GM18909 (cell line): Measurements from ENCODE around the gene NOL12.
"Not testable (repeated sequence)": the region's sequence is repeated elsewhere in the genome, so short reads cannot be mapped to it uniquely, and the experiment has no call there.

Experiments used
- ATAC-seq: cut with Tn5 transposase; IDR thresholded peaks from one replicate; pipeline ENCODE4 v1.9.1; 2021; ENCODE audit warnings: mild to moderate bottlenecking; ENCODE audit not compliant: unreplicated experiment, poor library complexity

The NOL12 gene

GRCh38 chr22:37710675-37711074 lies 24.5 kb downstream of the NOL12 start:
- ATAC-seq, result no peak

- no peak for ATAC-seq
These were observed 25.3 kb downstream of the NOL12 start for GRCh38 chr22:37711490-37711889.

GRCh38 chr22:37713761-37714160 lies 27.6 kb downstream of the NOL12 start:
- ATAC-seq, result no peak

GRCh38 chr22:37714634-37715033 lies 28.5 kb downstream of the NOL12 start:
- no peak for ATAC-seq

DNA sequence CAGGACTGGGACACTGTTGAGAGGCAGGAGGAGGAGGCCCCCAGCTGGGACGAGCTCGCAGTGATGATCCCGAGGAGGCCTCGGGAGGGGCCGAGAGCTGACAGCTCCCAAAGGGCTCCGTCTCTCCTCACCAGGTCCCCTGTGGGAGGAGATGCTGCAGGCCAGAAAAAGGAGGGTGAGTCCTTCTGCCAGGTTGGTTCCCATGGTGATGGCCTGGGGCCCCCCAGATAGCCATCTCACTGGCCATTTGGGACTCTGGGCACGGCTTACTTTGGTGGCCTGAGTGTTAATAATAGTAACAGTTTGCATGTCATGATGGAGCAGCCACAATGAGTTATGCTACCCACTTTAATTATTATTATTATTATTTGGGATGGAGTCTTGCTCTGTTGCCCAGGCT lies 29.6 kb downstream of the NOL12 start:
- no peak for ATAC-seq

GRCh38 chr22:37716708-37717107 lies 30.6 kb downstream of the NOL12 start:
- ATAC-seq, result no peak

GRCh38 chr22:37717235-37717634 lies 31.1 kb downstream of the NOL12 start:
- ATAC-seq, result not testable (repeated sequence)

DNA sequence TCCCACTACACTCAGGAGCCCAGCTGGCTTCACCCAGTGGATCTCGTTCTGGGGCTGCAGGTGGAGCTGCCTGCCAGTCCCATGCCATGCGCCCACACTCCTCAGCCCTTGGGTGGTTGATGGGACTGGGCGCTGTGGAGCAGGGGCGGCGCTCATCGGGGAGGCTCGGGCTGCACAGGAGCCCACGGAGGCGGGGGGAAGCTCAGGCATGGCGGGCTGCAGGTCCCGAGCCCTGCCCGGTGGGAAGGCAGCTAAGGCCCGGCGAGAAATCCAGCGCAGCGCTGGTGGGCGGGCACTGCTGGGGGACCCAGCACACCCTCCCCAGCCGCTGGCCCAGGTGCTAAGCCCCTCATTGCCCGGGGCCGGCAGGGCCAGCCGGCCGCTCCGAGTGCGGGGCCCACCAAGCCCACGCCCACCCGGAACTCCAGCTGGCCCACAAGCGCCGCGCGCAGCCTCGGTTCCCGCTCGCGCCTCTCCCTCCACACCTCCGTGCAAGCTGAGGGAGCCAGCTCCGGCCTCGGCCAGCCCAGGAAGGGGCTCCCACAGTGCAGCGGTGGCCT lies 31.7 kb downstream of the NOL12 start:
- not testable (repeated sequence) for ATAC-seq

GRCh38 chr22:37725551-37726240 lies 39.6 kb downstream of the NOL12 start:
- no peak for ATAC-seq

DNA sequence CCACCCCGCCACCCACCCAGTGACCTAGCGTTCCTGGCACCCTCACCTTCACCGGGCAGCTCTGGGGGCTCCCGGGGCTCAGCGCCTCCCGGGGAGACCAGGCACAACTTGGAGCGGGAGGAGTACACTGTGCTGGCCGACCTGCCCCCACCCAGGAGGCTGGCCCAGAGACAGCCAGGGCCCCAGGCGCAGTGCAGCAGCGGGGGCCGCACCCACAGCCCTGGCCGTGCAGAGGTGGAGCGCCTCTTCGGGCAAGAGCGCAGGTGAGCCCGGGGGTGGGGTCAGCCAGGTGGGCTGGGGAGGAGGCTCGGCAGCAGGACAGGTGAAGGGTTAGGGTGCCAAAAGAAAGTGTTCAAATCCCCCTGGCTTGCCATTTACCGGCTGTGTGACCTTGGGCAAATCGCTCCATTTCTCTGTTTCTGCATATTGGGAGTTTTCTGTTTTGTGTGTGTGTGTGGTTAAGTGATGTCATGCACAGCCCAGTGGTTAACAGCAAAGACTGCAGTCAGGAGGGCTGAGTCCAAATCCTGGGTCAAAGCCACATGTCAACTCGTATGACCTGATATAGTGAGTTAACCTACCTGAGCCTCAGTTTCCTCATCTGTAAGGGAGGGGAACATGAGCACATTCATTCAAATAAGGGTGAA lies 40.2 kb downstream of the NOL12 start:
- no peak for ATAC-seq

DNA sequence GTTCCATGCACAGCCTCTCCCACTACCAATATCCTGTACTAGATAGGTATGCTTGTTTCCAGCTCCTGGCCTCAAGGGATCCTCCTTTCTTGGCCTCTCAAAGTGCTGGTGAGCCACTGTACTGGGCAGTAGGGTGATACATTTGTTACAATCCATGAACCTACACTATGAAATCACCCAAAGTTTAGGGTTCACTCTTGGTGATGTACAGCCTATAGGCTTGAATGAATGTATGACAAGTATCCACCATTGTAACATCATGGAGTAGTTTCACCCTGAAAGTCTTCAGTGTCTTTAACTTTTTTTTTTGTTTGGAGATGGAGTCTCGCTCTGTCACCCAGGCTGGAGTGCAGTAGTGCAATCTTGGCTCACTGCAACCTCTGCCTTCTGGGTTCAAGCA lies 42.5 kb downstream of the NOL12 start:
- ATAC-seq, result no peak

GRCh38 chr22:37731804-37732471 lies 45.8 kb downstream of the NOL12 start:
- no peak for ATAC-seq

- ATAC-seq, result no peak
These were observed 46.8 kb downstream of the NOL12 start for GRCh38 chr22:37732699-37733607.

GRCh38 chr22:37733625-37734401 lies 47.7 kb downstream of the NOL12 start:
- no peak for ATAC-seq

GRCh38 chr22:37734402-37734700 lies 48.2 kb downstream of the NOL12 start:
- ATAC-seq, result no peak

- no peak for ATAC-seq
These were observed 48.9 kb downstream of the NOL12 start for GRCh38 chr22:37734964-37735451.

DNA sequence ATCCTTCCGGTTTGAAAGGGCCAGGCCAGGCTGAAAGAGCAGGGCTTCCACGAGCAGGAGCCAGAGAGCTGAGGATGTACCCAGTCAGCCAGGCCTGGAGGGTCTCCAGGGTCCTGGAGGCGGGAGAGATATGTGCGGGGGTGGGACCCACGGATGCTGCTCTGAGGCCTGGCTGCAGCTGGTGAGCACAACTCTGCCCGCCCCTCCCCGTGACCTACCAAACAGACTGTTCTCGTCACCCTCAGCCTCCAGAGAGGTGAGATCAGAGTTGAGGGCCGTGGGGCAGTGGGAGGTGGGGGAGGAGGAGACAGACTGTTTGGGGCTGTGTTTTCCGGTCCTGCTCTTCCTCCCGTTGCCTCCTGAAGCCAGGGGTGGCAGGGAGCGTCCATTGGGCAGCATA lies 52.9 kb downstream of the NOL12 start:
- no peak for ATAC-seq

DNA sequence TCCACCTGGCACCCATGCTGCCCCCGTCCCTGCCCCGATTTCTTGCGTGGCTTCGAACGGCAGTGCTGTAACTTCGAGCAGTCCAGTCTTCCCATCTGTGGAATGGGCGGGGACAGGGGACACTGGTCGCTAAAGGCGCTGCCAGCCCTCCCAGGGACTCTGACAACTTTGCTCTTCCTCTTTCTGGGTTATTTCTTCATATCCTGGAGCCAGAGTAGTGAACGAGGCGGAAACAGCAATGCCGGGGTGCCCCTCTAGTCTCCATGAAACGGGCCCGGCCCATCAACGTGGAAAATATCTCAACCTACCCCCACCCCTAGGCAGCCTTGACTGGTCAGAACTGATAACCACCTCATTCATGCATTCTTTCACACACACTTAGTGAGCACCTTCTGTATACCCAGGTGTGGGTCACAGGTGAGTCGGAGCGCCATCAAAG lies 53.5 kb downstream of the NOL12 start:
- ATAC-seq, result no peak

DNA sequence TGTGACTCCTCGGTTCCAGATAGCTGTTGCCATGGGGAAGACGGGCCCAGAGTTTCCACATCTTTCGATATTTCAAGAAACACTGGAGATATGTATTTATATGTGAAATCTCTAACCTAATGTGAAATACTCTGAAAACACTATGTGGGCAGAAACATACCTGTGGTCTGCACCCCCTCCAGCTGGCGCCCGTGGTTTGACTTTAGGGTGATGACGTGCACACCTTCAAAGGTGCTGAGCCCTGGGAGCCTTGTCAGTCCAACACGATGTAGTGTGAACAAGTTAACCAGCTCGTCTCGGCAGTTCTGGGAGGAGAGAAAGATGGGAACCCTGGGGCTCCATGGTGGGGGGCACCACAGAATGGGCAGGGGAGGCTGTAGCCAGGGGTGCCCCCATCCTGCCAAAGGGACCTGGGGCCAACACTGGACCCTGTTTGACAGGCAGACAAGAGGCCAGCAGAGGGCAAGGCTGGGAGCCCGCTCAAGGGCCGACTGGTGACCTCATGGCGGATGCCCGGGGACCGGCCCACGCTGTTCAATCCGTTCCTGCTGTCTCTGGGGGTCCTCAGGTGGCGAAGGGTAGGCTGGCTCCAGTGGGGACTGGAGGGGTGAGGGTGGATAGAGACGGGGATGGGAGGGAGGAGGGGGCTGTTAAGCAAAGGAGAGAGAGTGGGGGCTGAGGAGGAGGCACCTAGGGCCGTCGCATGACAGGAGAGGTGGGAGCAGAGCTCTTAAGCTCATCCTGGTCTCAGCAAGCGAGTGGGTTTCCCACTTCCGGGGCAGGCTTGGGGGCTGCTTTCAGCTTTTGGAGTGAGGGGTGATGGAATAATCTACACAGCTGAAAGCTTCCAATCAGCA lies 54.5 kb downstream of the NOL12 start:
- ATAC-seq, result no peak
